Lung (tissue), 14 donors: ENCODE results near the gene FCGR1A. TPM values are rescaled to one million over a fixed set of nuclear protein-coding genes. Genes with fewer than 3 reads are reported as not detected.
A peak's percentile ranks its signal among the peaks of the same experiment; 100 is the strongest.
"Not testable (repeated sequence)": the region's sequence is repeated elsewhere in the genome, so short reads cannot be mapped to it uniquely, and the experiment has no call there.

ENCODE experiments used
- ATAC-seq: fragments of 200-7000 bp; cut with Tn5 transposase; one replicate; pipeline ENCODE4 v1.9.1; 2020; ENCODE audit warnings: moderate number of reproducible peaks; ENCODE audit not compliant: insufficient read depth, low FRiP score
- DNase-seq, 3 donors: peaks; one replicate each; pipeline ENCODE4 v3.0.0-alpha.2; 2013 to 2017
- H3K27ac ChIP-seq, 2 donors: one replicate each; pipeline ENCODE4 v1.5.1; 2013; ENCODE audit warnings: mild to moderate bottlenecking in 2 of 2, moderate library complexity in 2 of 2, control low read depth in 1 of 2, inconsistent platforms in 1 of 2, low read depth in 1 of 2, low read length in 1 of 2
- H3K27me3 ChIP-seq, 3 donors: one replicate each; pipeline ENCODE4 v1.5.1; 2013; ENCODE audit warnings: low read length in 2 of 3; ENCODE audit not compliant: control insufficient read depth in 3 of 3, insufficient read depth in 3 of 3
- H3K36me3 ChIP-seq, 4 donors: one replicate each; pipeline ENCODE4 v1.5.1; 2013; ENCODE audit warnings: low read length in 4 of 4, mild to moderate bottlenecking in 1 of 4, moderate library complexity in 1 of 4; ENCODE audit not compliant: control insufficient read depth in 4 of 4, insufficient read depth in 4 of 4
- H3K4me1 ChIP-seq, 5 donors: one replicate each; pipeline ENCODE4 v1.5.1; 2013; ENCODE audit warnings: low read length in 5 of 5, mild to moderate bottlenecking in 2 of 5, moderate library complexity in 1 of 5; ENCODE audit not compliant: control insufficient read depth in 5 of 5, insufficient read depth in 5 of 5
- H3K4me3 ChIP-seq: one replicate; pipeline ENCODE4 v1.5.1; 2013; ENCODE audit warnings: mild to moderate bottlenecking, control low read depth, moderate library complexity
- H3K9ac ChIP-seq, 2 donors: one replicate each; pipeline ENCODE4 v1.5.1; 2013; ENCODE audit warnings: low read length in 2 of 2, control low read depth in 1 of 2; ENCODE audit not compliant: insufficient read depth in 1 of 2
- H3K9me3 ChIP-seq, 4 donors: one replicate each; pipeline ENCODE4 v1.5.1; 2013; ENCODE audit warnings: low read length in 3 of 4, mild to moderate bottlenecking in 1 of 4, moderate library complexity in 1 of 4; ENCODE audit not compliant: control insufficient read depth in 4 of 4, insufficient read depth in 3 of 4
- WGBS, 2 donors: extraction: QIAGEN DNeasy Blood & Tissue Kit; methylation state at CpG; one replicate each; pipeline ENCODE4 v1.1.7; 2013; 5-methylcytosine and 5-hydroxymethylcytosine counted together
- long read RNA-seq, 5 donors: transcript quantifications; one replicate each; lab custom pipeline, GENCODE V29; 2026
- polyA plus RNA-seq, 2 donors: library from polyadenylated mRNA; stranded (reverse); fragments of 200-250 nt; gene quantifications; one replicate each; pipeline ENCODE4 v1.2.1, GENCODE V29; 2013
- total RNA-seq, 2 donors: library from RNA; depleted of rRNA in 1 of 2; stranded (reverse); fragments of >200 nt in 1 of 2; gene quantifications; one replicate each; pipeline ENCODE4 v1.2.1, GENCODE V29; 2014 to 2021
- donor health status: Bipolar disorder and iron deficiency.
- donor health status: healthy.
- donor health status: DM: yes; HTN: yes; CAD: no.

FCGR1A gene
- total RNA-seq (10 to 100 TPM; 11.5 to 25.8 TPM), polyA plus RNA-seq (10 to 100 TPM; 78.0 to 94.4 TPM)
- long read RNA-seq, donor 1, partial matches to known transcripts: 0 of 1 reads
- long read RNA-seq, donor 1, other reads (novel, unspliced or antisense): 0 of 1 reads
- long read RNA-seq, donor 2, partial matches to known transcripts: 0 of 1 reads
- long read RNA-seq, donor 2, other reads (novel, unspliced or antisense): 0 of 1 reads
- long read RNA-seq, donor 3, partial matches to known transcripts: 0 of 1 reads
- long read RNA-seq, donor 3, other reads (novel, unspliced or antisense): 0 of 1 reads
- long read RNA-seq, donor 4: 0 reads
- long read RNA-seq, donor 5, partial matches to known transcripts: 0 of 1 reads
- long read RNA-seq, donor 5, other reads (novel, unspliced or antisense): 0 of 1 reads

DNA sequence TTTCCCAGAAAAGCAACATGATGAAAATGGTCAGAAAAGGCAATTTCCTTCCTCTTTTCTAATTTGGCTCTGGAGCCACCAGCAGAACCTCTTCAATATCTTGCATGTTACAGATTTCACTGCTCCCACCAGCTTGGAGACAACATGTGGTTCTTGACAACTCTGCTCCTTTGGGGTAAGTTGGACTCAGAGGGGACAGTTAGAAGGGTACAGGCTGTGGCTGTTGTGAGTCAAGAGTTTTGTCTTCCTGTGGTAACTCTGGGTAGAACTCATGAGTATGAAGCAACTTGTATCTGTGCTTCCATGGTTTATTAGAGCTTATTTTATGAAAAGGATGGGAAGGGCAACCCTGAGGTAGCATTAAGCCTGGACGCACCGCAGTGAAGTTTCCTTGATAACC lies at the start of gene FCGR1A:
Gene FCGR1A (plus strand): TSS at position 95 of the 400 bp plus-strand sequence. CDS start 50 bp downstream, at position 145.
- WGBS, 2 donors: 0 to 72% methylated on average over 1 to 2 of the region's 2 CpGs
- DNase-seq, H3K36me3 ChIP-seq, H3K4me1 ChIP-seq, H3K4me3 ChIP-seq, H3K9me3 ChIP-seq, ATAC-seq, H3K27ac ChIP-seq, H3K27me3 ChIP-seq, H3K9ac ChIP-seq: not testable (repeated sequence)

DNA sequence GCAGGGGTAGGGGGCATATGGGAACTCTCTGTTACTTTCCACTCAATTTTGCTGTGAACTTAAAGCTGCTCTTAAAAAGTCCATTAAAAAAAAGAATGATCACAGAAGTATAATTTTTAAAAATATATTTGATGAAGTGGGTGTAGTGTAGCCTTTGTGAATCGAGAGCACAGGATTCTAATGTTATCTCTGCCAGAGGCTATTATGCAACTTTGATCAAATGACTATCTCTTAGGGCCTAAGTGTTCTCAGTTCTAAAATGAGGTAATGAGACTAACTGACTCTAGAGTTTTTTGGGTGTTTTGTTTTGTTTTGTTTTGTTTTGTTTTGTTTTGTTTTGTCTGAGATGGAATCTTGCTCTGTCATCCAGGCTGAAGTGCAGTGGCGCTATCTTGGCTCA lies 49.7 kb upstream of the FCGR1A start:
- whole genome bisulfite sequencing, 2 donors: 100% methylated on average over 1 of the region's 2 CpGs; no CpG with 5 or more reads in 1 of the 2 donors
- H3K27ac ChIP-seq, ATAC-seq: not testable (repeated sequence)

DNA sequence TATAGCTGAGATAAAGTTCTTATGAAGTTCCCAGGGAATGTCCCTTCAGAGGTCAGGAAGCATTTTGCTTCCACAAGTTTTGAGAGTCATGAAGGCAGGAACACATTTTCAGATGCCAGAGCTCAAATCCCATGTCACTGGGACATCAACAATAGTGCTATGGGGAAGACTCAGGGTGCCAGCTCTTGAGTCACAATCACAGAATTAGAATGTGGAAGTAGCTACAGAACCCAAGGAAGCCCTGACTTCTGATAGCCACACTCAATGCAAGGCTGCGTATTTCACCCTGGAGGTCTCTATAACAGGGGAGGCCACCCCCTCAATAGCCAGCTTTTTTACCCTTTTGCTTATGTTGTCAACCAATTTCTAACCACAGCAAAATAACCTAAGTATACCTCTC lies 47.8 kb upstream of the FCGR1A start:
- H3K36me3 ChIP-seq, H3K4me3 ChIP-seq, ATAC-seq, DNase-seq, H3K9ac ChIP-seq, H3K27ac ChIP-seq, H3K27me3 ChIP-seq, H3K4me1 ChIP-seq, H3K9me3 ChIP-seq: not testable (repeated sequence)
- 45 to 58% methylated on average over 1 of the region's 1 CpG for WGBS, 2 donors

More for the DNA sequence above, 49.7 kb upstream of the FCGR1A start:
- H3K9ac ChIP-seq, H3K4me3 ChIP-seq, H3K36me3 ChIP-seq, DNase-seq, H3K27me3 ChIP-seq, H3K9me3 ChIP-seq, H3K4me1 ChIP-seq: not testable (repeated sequence)

DNA sequence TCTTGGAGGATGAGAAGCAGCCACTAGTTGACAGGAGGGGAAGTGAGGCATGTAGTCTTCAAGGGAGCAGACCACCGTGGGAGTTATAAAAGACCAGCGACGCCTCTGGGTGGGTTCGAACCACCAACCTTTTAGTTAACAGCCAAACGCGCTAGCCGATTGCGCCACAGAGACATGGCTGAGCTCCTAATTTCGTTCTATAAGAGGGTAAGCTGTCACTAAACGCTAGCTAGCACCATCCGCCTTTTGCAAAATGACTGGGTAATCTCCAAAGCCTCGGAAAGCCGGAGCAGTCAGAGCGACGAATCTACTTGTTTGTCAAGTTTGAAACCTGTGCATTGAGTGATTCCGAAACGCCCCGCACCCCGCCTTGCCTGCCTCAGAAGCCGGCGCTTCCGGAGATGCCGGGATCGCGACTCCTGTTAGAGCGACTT lies 42.3 kb upstream of the FCGR1A start:
- H3K4me3 ChIP-seq, H3K27me3 ChIP-seq, H3K36me3 ChIP-seq, ATAC-seq, H3K4me1 ChIP-seq, H3K27ac ChIP-seq, H3K9me3 ChIP-seq, H3K9ac ChIP-seq: not testable (repeated sequence)
- DNase-seq: peak; percentile 21 to 46 (median 36)
- WGBS, 2 donors: 6 to 8% methylated on average over 26 of the region's 26 CpGs

DNA sequence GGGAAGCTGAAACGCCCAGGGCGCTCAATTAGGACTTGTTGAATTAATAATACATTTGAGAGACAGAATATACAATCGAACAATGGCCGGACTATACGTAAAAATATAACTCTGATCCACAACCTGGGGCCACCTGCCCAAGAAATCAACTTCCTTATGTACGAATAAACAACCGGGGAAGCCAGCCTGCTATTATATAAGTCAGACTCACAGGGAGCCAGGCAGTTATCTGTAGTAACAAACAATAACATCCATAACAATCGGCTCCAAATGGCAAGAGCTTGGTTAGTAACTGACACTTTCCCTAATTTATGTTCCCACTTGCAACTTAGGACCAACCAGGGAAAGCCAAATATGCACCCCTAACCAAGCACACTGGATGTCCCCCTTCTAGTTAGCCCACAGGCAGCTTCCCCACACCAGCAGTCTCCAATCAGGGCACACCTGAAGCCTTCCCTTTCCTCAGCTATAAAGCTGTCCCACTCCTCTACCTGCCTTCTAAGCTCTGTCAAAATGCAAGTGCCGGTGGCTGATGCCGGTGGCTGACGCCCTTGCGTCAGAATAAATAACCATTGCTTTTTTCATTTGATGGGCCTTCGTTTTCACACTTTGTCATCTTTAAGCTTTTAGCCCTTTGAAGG lies 41.8 kb upstream of the FCGR1A start:
- not testable (repeated sequence) for H3K36me3 ChIP-seq, DNase-seq, H3K27ac ChIP-seq, H3K9me3 ChIP-seq, H3K27me3 ChIP-seq, H3K9ac ChIP-seq, H3K4me1 ChIP-seq, ATAC-seq, H3K4me3 ChIP-seq
- WGBS, 2 donors: 28 to 40% methylated on average over 6 to 7 of the region's 13 CpGs

DNA sequence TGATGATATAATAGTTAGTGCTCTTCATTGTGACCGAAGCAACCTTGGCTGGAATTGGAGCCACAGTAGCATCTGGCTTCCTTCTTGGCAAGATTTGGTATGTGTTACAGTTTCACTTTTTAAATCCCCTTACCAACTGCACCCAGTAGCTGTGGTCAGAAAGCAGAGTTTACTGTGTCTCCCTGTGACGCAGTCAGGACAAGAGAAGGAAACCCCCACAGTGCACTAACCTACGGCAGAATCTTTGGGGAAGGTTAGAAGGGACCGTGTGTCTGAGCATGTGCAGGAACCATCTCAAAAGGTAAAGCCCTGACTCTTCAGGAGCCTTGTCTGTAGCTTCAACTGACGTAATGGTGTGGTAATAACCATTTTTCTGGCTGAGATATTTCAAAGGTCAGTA lies 40.6 kb upstream of the FCGR1A start:
- H3K9ac ChIP-seq: not testable (repeated sequence)

DNA sequence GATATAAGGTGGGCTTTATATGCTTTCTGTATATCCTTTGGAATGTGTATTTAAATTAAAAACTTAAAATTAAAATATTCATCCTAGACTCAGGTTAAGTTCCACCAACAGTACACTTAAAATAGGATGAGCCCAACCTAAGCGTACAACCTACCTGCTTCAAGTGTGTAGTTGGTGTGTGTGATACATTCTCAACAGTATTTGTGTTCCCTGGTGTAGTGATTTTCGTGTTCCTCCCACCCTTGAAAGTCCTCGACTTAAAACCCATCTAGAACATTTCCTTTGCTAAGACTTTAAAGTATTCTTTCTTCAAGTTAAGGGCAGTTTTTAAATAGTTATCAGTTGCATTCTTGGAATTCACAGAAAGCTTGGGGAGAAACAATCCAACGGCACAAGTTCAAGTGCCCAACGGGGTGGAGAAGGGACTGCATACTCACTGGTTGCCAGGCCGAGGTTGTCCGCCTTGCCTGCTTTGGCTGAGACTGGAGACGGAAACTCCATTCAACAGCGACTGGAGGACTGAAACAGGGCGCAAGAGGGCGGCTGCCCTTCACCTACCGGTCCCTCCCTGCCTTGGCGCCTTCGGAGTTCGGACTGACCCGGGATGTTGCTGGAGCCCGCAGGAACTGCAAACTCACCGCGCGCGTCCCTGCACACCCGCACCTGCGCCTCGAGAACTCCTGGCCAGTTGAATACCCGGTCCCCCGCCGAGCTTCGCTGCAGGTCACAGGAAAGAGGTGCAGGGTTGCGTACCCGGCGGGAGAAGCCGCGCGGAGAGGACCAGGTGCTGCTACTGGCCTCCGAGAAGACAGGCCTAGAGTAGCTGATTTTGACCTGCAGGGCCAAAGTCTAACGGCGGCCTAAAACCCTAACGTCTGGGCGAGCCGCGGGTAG lies 35.8 kb upstream of the FCGR1A start:
- Histone ChIP-seq H3K27me3 (peaks cover 0 to 12% (median 5%) of the 10 kb centered on the region in 3 donors), H3K27ac (peak overlapping the region in 1 of 2 donors; percentile 20)
- H3K4me1 ChIP-seq, H3K4me3 ChIP-seq, H3K36me3 ChIP-seq, H3K9ac ChIP-seq, H3K9me3 ChIP-seq: not testable (repeated sequence)
- peak; percentile 82 for ATAC-seq
- 9 to 12% methylated on average over 32 to 35 of the region's 41 CpGs for WGBS, 2 donors
- DNase-seq: peak; percentile 1 to 13 (median 11)

More for the DNA sequence above, 40.6 kb upstream of the FCGR1A start:
- not testable (repeated sequence) for ATAC-seq, H3K4me3 ChIP-seq, H3K36me3 ChIP-seq, DNase-seq, H3K27ac ChIP-seq, H3K4me1 ChIP-seq, H3K27me3 ChIP-seq, H3K9me3 ChIP-seq
- 50 to 64% methylated on average over 1 to 2 of the region's 5 CpGs for WGBS, 2 donors
